B cell (primary cell): Measurements from ENCODE around the gene PRM1. TPM values are rescaled to one million over a fixed set of nuclear protein-coding genes. Genes with fewer than 3 reads are reported as not detected.
A peak's percentile ranks its signal among the peaks of the same experiment; 100 is the strongest.

Source experiments
- ATAC-seq: fragments of 200-7000 bp; cut with Tn5 transposase; one replicate; pipeline ENCODE4 v1.10.0; 2021; ENCODE audit warnings: low read depth, mild to moderate bottlenecking, moderate number of reproducible peaks, moderate library complexity
- CTCF ChIA-PET: fragments of 350-600 bp; sonication (Branson Sonifier 250); formaldehyde crosslinking; loops from one replicate; lab custom pipeline; 2021; ENCODE audit warnings: antibody characterized with exemption, inconsistent platforms; lab: Charles Lee
- POLR2A ChIA-PET: fragments of 350-600 bp; sonication (Branson Sonifier 250); formaldehyde crosslinking; loops from one replicate; lab custom pipeline; 2021; ENCODE audit warnings: antibody characterized with exemption; lab: Charles Lee
- DNase-seq: peaks from one replicate; pipeline ENCODE4 v3.0.0; 2013
- H2AFZ ChIP-seq: 2 replicates; pipeline ENCODE4 v1.6.1; 2012; ENCODE audit warnings: mild to moderate bottlenecking, low read depth, low read length; ENCODE audit not compliant: insufficient read depth, poor library complexity, severe bottlenecking
- H3K27ac ChIP-seq, 2 donors: 1 replicate in 1 of 2; 2 replicates in 1 of 2; pipeline ENCODE4 v1.5.1; 2012 to 2013; ENCODE audit warnings: low read length in 2 of 2, mild to moderate bottlenecking in 2 of 2, moderate library complexity in 1 of 2
- H3K27me3 ChIP-seq, 4 experiments: fragments of 200-600 bp in 1 of 4; sonication (generic) in 1 of 4; replicated peaks in 1 of 4; 1 replicate in 2 of 4; 2 replicates in 2 of 4; pipeline versions ENCODE4 v1.6.1 to v1.7.0; 2013 to 2016; ENCODE audit warnings: low read length in 3 of 4, mild to moderate bottlenecking in 2 of 4, mixed read lengths in 1 of 4, moderate library complexity in 1 of 4; ENCODE audit not compliant: insufficient read depth in 4 of 4, control insufficient read depth in 3 of 4; ENCODE audit errors: control extremely low read depth in 1 of 4
- H3K36me3 ChIP-seq, 2 experiments: replicated peaks in 1 of 2; 1 replicate in 1 of 2; 2 replicates in 1 of 2; pipeline versions ENCODE4 v1.6.1 to v1.7.1; 2013; ENCODE audit warnings: low read length in 1 of 2; ENCODE audit not compliant: insufficient read depth in 2 of 2, control insufficient read depth in 1 of 2; ENCODE audit errors: control extremely low read depth in 1 of 2, extremely low read depth in 1 of 2
- H3K4me1 ChIP-seq, 2 donors: fragments of 200-600 bp in 1 of 2; sonication (generic) in 1 of 2; 1 replicate in 1 of 2; 2 replicates in 1 of 2; pipeline versions ENCODE4 v1.5.1 to v1.6.1; 2013 to 2017; ENCODE audit warnings: low read length in 2 of 2; ENCODE audit not compliant: control insufficient read depth in 2 of 2, insufficient read depth in 2 of 2
- H3K4me2 ChIP-seq: replicated peaks from 2 replicates; pipeline ENCODE3; 2012; ENCODE audit warnings: mild to moderate bottlenecking, low read depth, low read length; ENCODE audit not compliant: poor library complexity, severe bottlenecking
- H3K4me3 ChIP-seq, 5 experiments: fragments of 200-600 bp in 1 of 5; sonication (generic) in 1 of 5; 1 replicate in 3 of 5; 2 replicates in 2 of 5; pipeline versions ENCODE4 v1.5.1 to v1.7.0; 2011 to 2016; ENCODE audit warnings: low read length in 4 of 5, mild to moderate bottlenecking in 4 of 5, low read depth in 2 of 5, control low read depth in 1 of 5, moderate library complexity in 1 of 5; ENCODE audit not compliant: insufficient read depth in 1 of 5; ENCODE audit errors: control extremely low read depth in 1 of 5, extremely low read depth in 1 of 5
- H3K79me2 ChIP-seq: fragments of 200-600 bp; sonication (generic); one replicate; pipeline ENCODE4 v1.6.0; 2016; ENCODE audit warnings: low read length; ENCODE audit not compliant: control insufficient read depth, insufficient read depth
- H3K9ac ChIP-seq: fragments of 200-600 bp; sonication (generic); 2 replicates; pipeline ENCODE4 v1.6.1; 2017; ENCODE audit warnings: mild to moderate bottlenecking, low read length, moderate library complexity
- H3K9me3 ChIP-seq, 3 donors: one replicate each; pipeline versions ENCODE4 v1.6.1 to v1.7.1; 2013; ENCODE audit warnings: low read length in 2 of 3; ENCODE audit not compliant: control insufficient read depth in 2 of 3, insufficient read depth in 1 of 3; ENCODE audit errors: control extremely low read depth in 1 of 3
- H4K20me1 ChIP-seq: 2 replicates; pipeline ENCODE4 v1.6.0; 2012; ENCODE audit warnings: mild to moderate bottlenecking, low read length; ENCODE audit not compliant: insufficient read depth, control insufficient read depth, poor library complexity, severe bottlenecking
- H3K27ac Mint-ChIP-seq: one replicate; pipeline ENCODE4 v1.8.0; 2021; ENCODE audit warnings: mixed read lengths
- H3K27me3 Mint-ChIP-seq: one replicate; pipeline ENCODE4 v1.8.0; 2021; ENCODE audit warnings: mixed read lengths
- H3K4me1 Mint-ChIP-seq: one replicate; pipeline ENCODE4 v1.8.0; 2021; ENCODE audit warnings: mixed read lengths
- H3K4me3 Mint-ChIP-seq: one replicate; pipeline ENCODE4 v1.8.0; 2021; ENCODE audit warnings: mixed read lengths
- H3K9me3 Mint-ChIP-seq: one replicate; pipeline ENCODE4 v1.8.0; 2022; ENCODE audit warnings: mixed read lengths; ENCODE audit not compliant: insufficient read depth
- CTCF ChIP-seq: fragments of 200-600 bp; IDR thresholded peaks from one replicate; pipeline ENCODE4 v1.8.0; 2022; ENCODE audit warnings: antibody characterized with exemption, mild to moderate bottlenecking
- EZH2 ChIP-seq: IDR thresholded peaks from 2 replicates; pipeline ENCODE4 v1.6.1; 2012; ENCODE audit warnings: borderline replicate concordance, low read depth, mild to moderate bottlenecking, moderate library complexity, low read length; ENCODE audit not compliant: insufficient read depth, poor library complexity, severe bottlenecking
- WGBS: methylation state at CpG from one replicate; pipeline ENCODE4 v1.1.5; 2013; ENCODE audit warnings: missing lambda C conversion rate; ENCODE audit not compliant: insufficient coverage; 5-methylcytosine and 5-hydroxymethylcytosine counted together
- intact Hi-C: fragments of 100-400 bp; cut with micrococcal nuclease; formaldehyde crosslinking; loops from one replicate; pipeline ENCODE4 v1.10.0; 2022
- polyA plus RNA-seq: library from polyadenylated mRNA; depleted of rRNA; stranded (reverse); fragments of >200 nt; gene quantifications from 2 replicates; pipeline ENCODE4 v1.2.3, GENCODE V29; 2012
- total RNA-seq, 2 donors: library from RNA; stranded (reverse); fragments of 120-200 nt in 1 of 2; gene quantifications; 1 replicate in 1 of 2; 2 replicates in 1 of 2; pipeline versions ENCODE4 v1.2.3 to v1.2.4, GENCODE V29; 2013 to 2022

Gene PRM1
- total and polyA plus RNA-seq, 2 donors (not counting 1 experiment from before 2014, with no cell fraction given) = not detected

GRCh38 chr16:11321662-11322061, 40.5 kb upstream of the PRM1 start:
- Histone ChIP-seq H3K27ac (no peak overlapping the region), H3K4me3 (no peak overlapping the region), H3K9ac (no peak overlapping the region), H3K27me3 (no peaks in the 10 kb centered on the region), H2AFZ (no peak overlapping the region), H3K4me1 (peaks cover 20 to 34% of the 10 kb centered on the region in 2 donors), H4K20me1 (no peaks in the 10 kb centered on the region), H3K79me2 (peaks cover 4% of the 10 kb centered on the region), H3K4me2 (no peak overlapping the region), H3K9me3 (peaks cover 0 to 10% (median 0%) of the 10 kb centered on the region in 3 donors), H3K36me3 (no peaks in the 10 kb centered on the region)
- no peak overlapping the region for H3K4me3 Mint-ChIP-seq
- no peak overlapping the region for H3K27ac Mint-ChIP-seq
- H3K9me3 Mint-ChIP-seq = no peaks in the 10 kb centered on the region
- no peak for TF ChIP-seq EZH2
- no peak for TF ChIP-seq CTCF
- ATAC-seq (no peak), DNase-seq (no peak)
- ChIA-PET POLR2A (no interaction called here), CTCF (no interaction called here)
- H3K4me1 Mint-ChIP-seq = peaks cover 27% of the 10 kb centered on the region
- H3K27me3 Mint-ChIP-seq = no peaks in the 10 kb centered on the region
- intact Hi-C loops = no loop called here
- 92% methylated on average over 5 of the region's 5 CpGs for WGBS

GRCh38 chr16:11320170-11320569, 39.0 kb upstream of the PRM1 start:
- no peak overlapping the region for H3K4me3 Mint-ChIP-seq
- peaks cover 22% of the 10 kb centered on the region for H3K4me1 Mint-ChIP-seq
- ATAC-seq (no peak), DNase-seq (no peak)
- TF ChIP-seq EZH2 = no peak
- no peak for TF ChIP-seq CTCF
- Histone ChIP-seq H3K9ac (no peak overlapping the region), H3K4me2 (no peak overlapping the region), H3K27ac (no peak overlapping the region), H3K9me3 (peaks cover 0 to 6% (median 0%) of the 10 kb centered on the region in 3 donors), H3K79me2 (peaks cover 3% of the 10 kb centered on the region), H3K27me3 (no peaks in the 10 kb centered on the region), H3K4me1 (peaks cover 7 to 22% of the 10 kb centered on the region in 2 donors), H3K4me3 (no peak overlapping the region), H3K36me3 (no peaks in the 10 kb centered on the region), H2AFZ (no peak overlapping the region), H4K20me1 (no peaks in the 10 kb centered on the region)
- POLR2A ChIA-PET = interaction anchor here (0.6 to 1.2 kb wide), 3 partner anchors 12 to 56 kb away, joined by 3 to 9 read pairs (median 3); no protein-coding TSS in a partner anchor
- 86% methylated on average over 9 of the region's 10 CpGs for WGBS
- H3K27ac Mint-ChIP-seq = peak overlapping the region; percentile 56
- intact Hi-C loops = no loop called here
- no peaks in the 10 kb centered on the region for H3K9me3 Mint-ChIP-seq
- no peaks in the 10 kb centered on the region for H3K27me3 Mint-ChIP-seq
- CTCF ChIA-PET = no interaction called here
